Measurements from ENCODE around the gene THADA.

Gene THADA

DNA sequence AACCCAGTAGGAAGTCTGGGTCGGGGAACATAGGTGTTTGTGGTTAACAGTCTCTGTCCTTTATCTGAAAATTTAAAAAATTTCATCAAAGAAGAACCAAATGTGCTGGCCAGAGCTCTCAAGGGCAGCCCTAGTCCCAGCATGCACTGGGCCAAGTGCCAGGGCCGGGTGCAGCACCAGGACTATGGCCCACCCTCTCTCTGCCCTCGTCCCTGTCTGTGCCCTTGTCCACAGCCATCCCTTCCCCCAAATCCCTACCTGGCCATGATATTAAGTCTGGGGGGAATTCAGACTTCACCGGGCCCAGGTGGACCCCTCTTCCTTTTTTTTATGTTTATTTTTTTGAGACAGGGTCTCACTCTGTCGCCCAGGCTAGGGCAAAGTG lies 355.1 kb downstream of the THADA start:
- no peaks in the 10 kb centered on the region for H3K9me3 ChIP-seq (ENCODE audit: insufficient read depth, low read length)
- H3K9ac ChIP-seq (ENCODE audit: insufficient read length, low read depth) = no peak overlapping the region
- DNase-seq (ENCODE audit: low read depth, low spot score) = no peak
- H3K4me3 ChIP-seq (ENCODE audit: insufficient read length, low read depth) = no peak overlapping the region
- TF ChIP-seq ZNF274 (IDR thresholded peaks at IDR 0.05; ENCODE audit: low read depth, low read length) = no peak
- TF ChIP-seq SUZ12 (IDR thresholded peaks at IDR 0.05; ENCODE audit: extremely low read depth, insufficient read depth, insufficient read length) = no peak
- TF ChIP-seq YY1 (IDR thresholded peaks at IDR 0.05; ENCODE audit: insufficient read depth, insufficient read length) = no peak
- H3K4me1 ChIP-seq (ENCODE audit: insufficient read depth, insufficient read length) = no peaks in the 10 kb centered on the region
- H3K36me3 ChIP-seq (ENCODE audit: insufficient read depth, insufficient read length, low read length) = peaks cover 3% of the 10 kb centered on the region
- no peaks in the 10 kb centered on the region for H3K27me3 ChIP-seq (ENCODE audit: insufficient read depth, insufficient read length)

- no peaks in the 10 kb centered on the region for H3K4me1 ChIP-seq (ENCODE audit: insufficient read depth, insufficient read length)
- H3K4me3 ChIP-seq (ENCODE audit: insufficient read length, low read depth) = no peak overlapping the region
- no peak overlapping the region for H3K9ac ChIP-seq (ENCODE audit: insufficient read length, low read depth)
- no peak for DNase-seq (ENCODE audit: low read depth, low spot score)
- no peaks in the 10 kb centered on the region for H3K27me3 ChIP-seq (ENCODE audit: insufficient read depth, insufficient read length)
- H3K9me3 ChIP-seq (ENCODE audit: insufficient read depth, low read length) = no peaks in the 10 kb centered on the region
- TF ChIP-seq YY1 (IDR thresholded peaks at IDR 0.05; ENCODE audit: insufficient read depth, insufficient read length) (no peak), SUZ12 (IDR thresholded peaks at IDR 0.05; ENCODE audit: extremely low read depth, insufficient read depth, insufficient read length) (no peak), ZNF274 (IDR thresholded peaks at IDR 0.05; ENCODE audit: low read depth, low read length) (no peak)
- H3K36me3 ChIP-seq (ENCODE audit: insufficient read depth, insufficient read length, low read length) = peaks cover 3% of the 10 kb centered on the region
Measured at GRCh38 chr2:43239981-43240765, 355.7 kb downstream of the THADA start.

DNA sequence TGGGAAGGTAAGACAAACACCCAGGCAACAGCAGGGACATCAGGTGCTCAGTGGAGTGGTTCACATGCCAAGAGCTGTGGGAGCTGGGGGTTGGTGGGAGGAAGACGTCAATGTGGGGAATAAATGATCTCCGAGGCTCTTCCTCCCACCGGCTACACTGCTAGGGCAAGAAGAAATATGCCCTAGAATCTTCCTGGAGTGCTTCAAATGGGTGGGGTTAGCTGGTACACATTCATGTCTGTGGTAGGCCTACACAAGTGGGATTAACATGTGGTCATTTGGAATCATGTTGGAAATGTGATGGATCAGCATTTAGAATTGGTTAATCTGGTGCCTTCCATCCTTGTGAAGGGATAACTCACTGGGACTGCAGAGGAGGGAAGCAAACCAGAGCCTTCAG lies 357.0 kb downstream of the THADA start:
- Histone ChIP-seq H3K4me3 (ENCODE audit: insufficient read length, low read depth) (no peak overlapping the region), H3K9ac (ENCODE audit: insufficient read length, low read depth) (no peak overlapping the region), H3K36me3 (ENCODE audit: insufficient read depth, insufficient read length, low read length) (no peaks in the 10 kb centered on the region), H3K27me3 (ENCODE audit: insufficient read depth, insufficient read length) (no peaks in the 10 kb centered on the region), H3K4me1 (ENCODE audit: insufficient read depth, insufficient read length) (no peaks in the 10 kb centered on the region), H3K9me3 (ENCODE audit: insufficient read depth, low read length) (no peaks in the 10 kb centered on the region)
- DNase-seq (ENCODE audit: low read depth, low spot score) = no peak
- TF ChIP-seq SUZ12 (IDR thresholded peaks at IDR 0.05; ENCODE audit: extremely low read depth, insufficient read depth, insufficient read length) (no peak), ZNF274 (IDR thresholded peaks at IDR 0.05; ENCODE audit: low read depth, low read length) (no peak), YY1 (IDR thresholded peaks at IDR 0.05; ENCODE audit: insufficient read depth, insufficient read length) (no peak)

DNA sequence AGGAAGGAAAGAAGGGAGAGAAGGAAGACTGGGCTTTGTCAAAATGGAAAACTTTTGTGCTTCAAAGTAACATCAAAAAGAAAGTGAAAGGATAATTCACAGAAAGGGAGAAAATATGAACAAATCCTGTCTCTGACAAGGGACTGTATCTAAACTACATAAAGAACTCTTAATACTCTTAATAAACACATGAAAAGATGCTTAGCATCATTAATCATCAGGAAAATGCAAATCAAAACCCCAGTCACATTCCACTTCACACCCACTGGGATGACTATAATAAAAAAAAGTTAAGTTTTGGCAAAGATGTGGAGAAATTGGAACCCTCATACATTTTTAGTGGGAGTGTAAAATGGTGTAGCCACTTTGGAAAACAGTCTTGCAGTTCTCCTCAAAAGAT lies 357.7 kb downstream of the THADA start:
- no peak for DNase-seq (ENCODE audit: low read depth, low spot score)
- no peak overlapping the region for H3K4me3 ChIP-seq (ENCODE audit: insufficient read length, low read depth)
- no peaks in the 10 kb centered on the region for H3K9me3 ChIP-seq (ENCODE audit: insufficient read depth, low read length)
- no peak overlapping the region for H3K9ac ChIP-seq (ENCODE audit: insufficient read length, low read depth)
- H3K4me1 ChIP-seq (ENCODE audit: insufficient read depth, insufficient read length) = no peaks in the 10 kb centered on the region
- H3K27me3 ChIP-seq (ENCODE audit: insufficient read depth, insufficient read length) = no peaks in the 10 kb centered on the region
- no peaks in the 10 kb centered on the region for H3K36me3 ChIP-seq (ENCODE audit: insufficient read depth, insufficient read length, low read length)
- TF ChIP-seq SUZ12 (IDR thresholded peaks at IDR 0.05; ENCODE audit: extremely low read depth, insufficient read depth, insufficient read length) (no peak), YY1 (IDR thresholded peaks at IDR 0.05; ENCODE audit: insufficient read depth, insufficient read length) (no peak), ZNF274 (IDR thresholded peaks at IDR 0.05; ENCODE audit: low read depth, low read length) (no peak)

- H3K9ac ChIP-seq (ENCODE audit: insufficient read length, low read depth) = peak overlapping the region; percentile 16
- H3K4me1 ChIP-seq (ENCODE audit: insufficient read depth, insufficient read length) = peaks cover 4% of the 10 kb centered on the region
- no peak overlapping the region for H3K4me3 ChIP-seq (ENCODE audit: insufficient read length, low read depth)
- H3K27me3 ChIP-seq (ENCODE audit: insufficient read depth, insufficient read length) = no peaks in the 10 kb centered on the region
- no peak for TF ChIP-seq SUZ12 (IDR thresholded peaks at IDR 0.05; ENCODE audit: extremely low read depth, insufficient read depth, insufficient read length)
- TF ChIP-seq ZNF274 (IDR thresholded peaks at IDR 0.05; ENCODE audit: low read depth, low read length) = no peak
- no peak for TF ChIP-seq YY1 (IDR thresholded peaks at IDR 0.05; ENCODE audit: insufficient read depth, insufficient read length)
- DNase-seq (ENCODE audit: low read depth, low spot score) = no peak
- peaks cover 14% of the 10 kb centered on the region for H3K36me3 ChIP-seq (ENCODE audit: insufficient read depth, insufficient read length, low read length)
- no peaks in the 10 kb centered on the region for H3K9me3 ChIP-seq (ENCODE audit: insufficient read depth, low read length)
Measured at GRCh38 chr2:43233218-43234212, 362.3 kb downstream of the THADA start.

DNA sequence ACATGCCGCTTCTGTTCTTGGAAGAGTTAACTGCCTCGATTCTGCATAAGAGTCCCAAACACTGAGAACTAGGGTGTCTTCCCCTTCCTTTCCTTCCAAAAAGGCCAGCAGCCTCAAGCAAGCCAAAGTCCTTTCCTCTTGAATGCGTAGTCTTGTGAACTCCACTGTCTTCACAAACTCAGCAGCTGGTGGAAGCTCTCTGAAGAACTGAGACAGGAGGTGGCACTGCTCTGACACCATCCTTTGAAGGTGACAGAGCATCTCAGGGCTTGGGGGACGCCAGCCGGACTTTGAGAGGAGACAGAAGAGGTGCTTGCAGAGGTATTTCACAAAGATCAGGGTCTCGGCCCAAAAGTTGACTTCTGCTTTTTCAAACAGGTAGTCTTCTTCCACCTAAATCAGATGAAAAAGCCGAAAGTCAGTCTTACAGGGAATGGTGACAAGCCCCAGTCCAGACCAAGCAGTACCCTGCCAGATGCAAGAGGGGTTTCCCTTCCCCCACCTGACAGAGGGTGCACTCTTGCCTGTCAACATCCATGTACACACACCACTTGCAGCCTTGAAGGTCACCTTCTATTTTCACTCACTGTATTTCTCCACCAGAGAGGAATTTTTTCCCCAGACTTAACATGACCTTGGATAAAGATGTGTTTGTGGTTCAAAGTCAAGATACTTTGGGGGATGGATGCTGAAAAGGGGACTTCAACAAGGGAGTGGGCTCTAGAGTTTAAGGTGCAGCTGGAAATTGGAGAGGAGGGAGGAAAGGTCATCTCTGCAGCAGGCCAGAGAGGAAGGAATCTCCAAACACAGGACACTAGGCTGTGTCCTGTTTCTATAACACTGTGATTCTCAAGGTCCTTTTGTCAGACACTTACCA lies 364.6 kb downstream of the THADA start:
- H3K9ac ChIP-seq (ENCODE audit: insufficient read length, low read depth) = no peak overlapping the region
- no peaks in the 10 kb centered on the region for H3K27me3 ChIP-seq (ENCODE audit: insufficient read depth, insufficient read length)
- peaks cover 8% of the 10 kb centered on the region for H3K4me1 ChIP-seq (ENCODE audit: insufficient read depth, insufficient read length)
- H3K36me3 ChIP-seq (ENCODE audit: insufficient read depth, insufficient read length, low read length) = peaks cover 14% of the 10 kb centered on the region
- TF ChIP-seq SUZ12 (IDR thresholded peaks at IDR 0.05; ENCODE audit: extremely low read depth, insufficient read depth, insufficient read length) = no peak
- no peak for TF ChIP-seq ZNF274 (IDR thresholded peaks at IDR 0.05; ENCODE audit: low read depth, low read length)
- TF ChIP-seq YY1 (IDR thresholded peaks at IDR 0.05; ENCODE audit: insufficient read depth, insufficient read length) = no peak
- H3K4me3 ChIP-seq (ENCODE audit: insufficient read length, low read depth) = no peak overlapping the region
- no peaks in the 10 kb centered on the region for H3K9me3 ChIP-seq (ENCODE audit: insufficient read depth, low read length)
- DNase-seq (ENCODE audit: low read depth, low spot score) = no peak

Data from NT2/D1 (cell line).